ENCODE data around the gene POLR1D.

DNA sequence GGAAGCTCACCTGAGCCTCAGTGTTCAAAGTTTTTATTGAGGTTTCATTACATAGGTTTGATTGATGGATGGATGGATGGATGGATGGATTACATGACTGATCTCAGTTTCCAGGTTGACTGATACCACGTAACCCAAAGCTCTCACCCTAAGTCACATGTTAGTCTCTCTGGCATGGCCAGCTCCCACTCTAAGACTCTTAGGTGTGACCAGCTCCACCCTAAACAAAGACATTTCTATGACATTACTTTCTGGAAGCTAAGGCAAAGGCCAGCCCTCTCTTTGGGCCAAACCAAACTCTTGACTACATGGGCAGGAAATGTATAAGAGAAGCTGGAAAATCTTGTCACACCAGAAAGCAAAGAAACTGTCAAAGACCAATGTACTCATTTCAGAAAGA is 28.6 kb downstream of the POLR1D start:
- TF ChIP-seq EZH2 (IDR thresholded peaks at IDR 0.05; ENCODE audit: insufficient read depth, poor library complexity, severe bottlenecking) (no peak), EZH2phosphoT487 (IDR thresholded peaks at IDR 0.05; ENCODE audit: insufficient read depth, low read depth) (no peak)
